Fibroblast of villous mesenchyme (primary cell): ENCODE measurements around the gene GIT2. TPM values are rescaled to one million over a fixed set of nuclear protein-coding genes. Genes with fewer than 3 reads are reported as not detected.

Experiments used
- DNase-seq: peaks from one replicate; pipeline ENCODE4 v3.0.0-alpha.2; 2010; ENCODE audit warnings: low read depth
- H3K4me3 ChIP-seq: 2 replicates; pipeline ENCODE4 v1.5.1; 2011; ENCODE audit warnings: low read depth, mild to moderate bottlenecking, low read length
- CTCF ChIP-seq: IDR thresholded peaks from 2 replicates; pipeline ENCODE4 v1.5.1; 2012; ENCODE audit warnings: low read depth, mild to moderate bottlenecking, low read length; ENCODE audit not compliant: insufficient read depth
- total RNA-seq: library from RNA; depleted of rRNA; stranded (reverse); fragments of >200 nt; gene quantifications from 2 replicates; pipeline ENCODE4 v1.2.3, GENCODE V29; 2012

GIT2 gene
- total RNA-seq, 1 donor = 54.4 TPM

GRCh38 chr12:109880043-109880931 lies 115.9 kb downstream of the GIT2 start, which contains the start of gene GLTP:
Gene GLTP, minus strand, starts transcription at chr12:109880541. Its CDS starts 167 bp downstream, at chr12:109880374.
- peak; percentile 17 for TF ChIP-seq CTCF
- peak within 1 kb of the TSS; percentile 81 for H3K4me3 ChIP-seq
- peak; percentile 70 for DNase-seq

Other genes with a start within 250 kb of the GIT2 start
- gene TRPV4, start 163.0 kb downstream of the GIT2 start, total RNA-seq = 0.43 and 0.97 TPM in 2 replicates
- 50.3 and 52.2 TPM in 2 replicates for gene GLTP, start 115.8 kb downstream of the GIT2 start, total RNA-seq
- gene TCHP, start 96.1 kb downstream of the GIT2 start, total RNA-seq = 9.0 and 9.1 TPM in 2 replicates
- 144 and 195 TPM in 2 replicates for gene ANKRD13A, start 3.1 kb upstream of the GIT2 start, total RNA-seq
- gene C12orf76, start 52.2 kb upstream of the GIT2 start, total RNA-seq = 6.8 and 9.5 TPM in 2 replicates
- 20.6 and 24.2 TPM in 2 replicates for gene IFT81, start 128.0 kb upstream of the GIT2 start, total RNA-seq